HCT116 (cell line): ENCODE measurements around the gene SPATS2L. TPM values are rescaled to one million over a fixed set of nuclear protein-coding genes. Genes with fewer than 3 reads are reported as not detected.

ENCODE experiments used
- ATAC-seq: fragments of 200-7000 bp; cut with Tn5 transposase; 2 replicates; pipeline ENCODE4 v1.9.1; 2020; ENCODE audit warnings: mild to moderate bottlenecking, moderate library complexity
- BruUV-seq: library from RNA; stranded (reverse); fragments of 400-500 nt; replicated peaks from 2 replicates; lab custom pipeline; 2021; lab: Mats Ljungman, UMichigan
- CTCF ChIA-PET: fragments of 300-600 bp; sonication (Branson Sonifier 250); formaldehyde crosslinking; loops from one replicate; lab custom pipeline; 2021; ENCODE audit warnings: antibody characterized with exemption; lab: Charles Lee
- POLR2A ChIA-PET: fragments of 300-600, 350-600 bp; sonication (Branson Sonifier 250); formaldehyde crosslinking; loops from one replicate; lab custom pipeline; 2021; ENCODE audit warnings: antibody characterized with exemption; lab: Charles Lee
- RAD21 ChIA-PET, 2 experiments: fragments of 300-600 bp; sonication (Branson Sonifier 250); formaldehyde crosslinking; loops; one replicate each; lab custom pipeline; 2023; ENCODE audit warnings: low total read pairs in 2 of 2; ENCODE audit not compliant: uncharacterized antibody in 2 of 2, unreplicated experiment in 2 of 2, low non-redundant PET in 1 of 2; lab: Charles Lee
- DNase-seq: peaks from one replicate; pipeline ENCODE4 v3.0.0-alpha.2; 2010; ENCODE audit warnings: low read depth, low spot score
- H2AFZ ChIP-seq: fragments of 200-600 bp; shearing (Covaris generic), sonication (generic); 2 replicates; pipeline ENCODE4 v1.6.1; 2017; ENCODE audit warnings: low read depth, mixed run types, mixed read lengths, antibody characterized with exemption, low read length; ENCODE audit not compliant: poor library complexity, severe bottlenecking
- H3K27ac ChIP-seq: 2 replicates; pipeline ENCODE4 v1.5.1; 2012; ENCODE audit warnings: low read depth, low read length
- H3K27me3 ChIP-seq: fragments of 200-600 bp; sonication (generic); 2 replicates; pipeline ENCODE4 v1.6.1; 2016; ENCODE audit warnings: mixed run types, low read length, mixed read lengths; ENCODE audit not compliant: insufficient read depth
- H3K36me3 ChIP-seq, 2 experiments: fragments of 200-500 bp in 1 of 2; fragments of 200-600 bp in 1 of 2; sonication (Bioruptor generic) in 1 of 2; sonication (generic) in 1 of 2; 2 replicates each; pipeline versions ENCODE4 v1.5.1 to v1.6.1; 2014 to 2016; ENCODE audit warnings: low read length in 2 of 2, inconsistent platforms in 1 of 2, mixed read lengths in 1 of 2, mixed run types in 1 of 2; ENCODE audit not compliant: insufficient read depth in 2 of 2, control insufficient read depth in 1 of 2
- H3K4me1 ChIP-seq, 2 experiments: fragments of 200-600 bp in 1 of 2; sonication (generic) in 1 of 2; 2 replicates each; pipeline versions ENCODE4 v1.5.1 to v1.6.1; 2012 to 2017; ENCODE audit warnings: low read length in 2 of 2, inconsistent platforms in 1 of 2, mild to moderate bottlenecking in 1 of 2, mixed read lengths in 1 of 2, mixed run types in 1 of 2, moderate library complexity in 1 of 2; ENCODE audit not compliant: insufficient read depth in 2 of 2, control insufficient read depth in 1 of 2
- H3K4me2 ChIP-seq: fragments of 200-600 bp; sonication (generic); 2 replicates; pipeline ENCODE4 v1.6.1; 2017; ENCODE audit warnings: mixed run types, low read length, mixed read lengths
- H3K4me3 ChIP-seq, 2 experiments: fragments of 200-600 bp in 1 of 2; sonication (generic) in 1 of 2; replicated peaks in 1 of 2; 2 replicates each; pipeline ENCODE4 v1.5.1; 2011 to 2016; ENCODE audit warnings: low read length in 2 of 2, control low read depth in 1 of 2, low read depth in 1 of 2, mild to moderate bottlenecking in 1 of 2, mixed read lengths in 1 of 2, mixed run types in 1 of 2
- H3K79me2 ChIP-seq: fragments of 200-600 bp; sonication (generic); 2 replicates; pipeline ENCODE4 v1.6.1; 2017; ENCODE audit warnings: mild to moderate bottlenecking, mixed run types, low read length, moderate library complexity, mixed read lengths; ENCODE audit not compliant: insufficient read depth
- H3K9ac ChIP-seq: fragments of 200-600 bp; sonication (generic); 2 replicates; pipeline ENCODE4 v1.6.1; 2016; ENCODE audit warnings: low read length, mixed read lengths
- H3K9me2 ChIP-seq: fragments of 200-600 bp; sonication (generic), shearing (Covaris generic); 2 replicates; pipeline ENCODE4 v1.6.1; 2017; ENCODE audit warnings: mixed run types, mild to moderate bottlenecking, moderate library complexity; ENCODE audit not compliant: insufficient read depth
- H3K9me3 ChIP-seq, 2 experiments: fragments of 200-500 bp in 1 of 2; fragments of 200-600 bp in 1 of 2; sonication (Bioruptor generic) in 1 of 2; sonication (generic) in 1 of 2; 2 replicates each; pipeline ENCODE4 v1.6.1; 2014 to 2017; ENCODE audit warnings: low read length in 2 of 2, mixed read lengths in 2 of 2, inconsistent platforms in 1 of 2, low read depth in 1 of 2, mild to moderate bottlenecking in 1 of 2, mixed run types in 1 of 2, moderate library complexity in 1 of 2; ENCODE audit not compliant: control insufficient read depth in 1 of 2, insufficient read depth in 1 of 2
- H4K20me1 ChIP-seq: fragments of 200-600 bp; sonication (generic), shearing (Covaris generic); 2 replicates; pipeline ENCODE4 v1.6.1; 2017; ENCODE audit warnings: mixed run types, mild to moderate bottlenecking, moderate library complexity; ENCODE audit not compliant: insufficient read depth
- CEBPB ChIP-seq: IDR thresholded peaks from 2 replicates; pipeline ENCODE4 v1.6.1; 2012; ENCODE audit warnings: low read depth
- CTCF ChIP-seq, 3 experiments: fragments of 200-600 bp in 1 of 3; sonication (generic) in 1 of 3; IDR thresholded peaks in 2 of 3; conservative IDR thresholded peaks in 1 of 3; 2 replicates each; pipeline ENCODE4 v1.5.1; 2012 to 2017; ENCODE audit warnings: low read depth in 2 of 3, low read length in 2 of 3, antibody characterized with exemption in 1 of 3, borderline replicate concordance in 1 of 3, control low read depth in 1 of 3, mild to moderate bottlenecking in 1 of 3, mixed read lengths in 1 of 3, mixed run types in 1 of 3, moderate library complexity in 1 of 3; ENCODE audit not compliant: insufficient read depth in 1 of 3
- EGR1 ChIP-seq: IDR thresholded peaks from 2 replicates; pipeline ENCODE4 v1.6.1; 2012; ENCODE audit warnings: low read depth
- ELF1 ChIP-seq: IDR thresholded peaks from 2 replicates; pipeline ENCODE4 v1.6.1; 2012; ENCODE audit warnings: low read depth, borderline replicate concordance
- EZH2phosphoT487 ChIP-seq: fragments of 200-600 bp; IDR thresholded peaks from 2 replicates; pipeline ENCODE4 v1.6.1; 2018; ENCODE audit warnings: antibody characterized with exemption, borderline replicate concordance
- REST ChIP-seq: IDR thresholded peaks from 2 replicates; pipeline ENCODE4 v1.6.1; 2012; ENCODE audit warnings: low read depth
- SIN3A ChIP-seq: IDR thresholded peaks from 2 replicates; pipeline ENCODE4 v1.6.1; 2012; ENCODE audit warnings: low read depth
- SP1 ChIP-seq: IDR thresholded peaks from 2 replicates; pipeline ENCODE4 v1.6.1; 2012; ENCODE audit warnings: low read depth
- YY1 ChIP-seq: IDR thresholded peaks from 2 replicates; pipeline ENCODE4 v1.6.1; 2011; ENCODE audit warnings: low read length, low read depth, moderate library complexity, mild to moderate bottlenecking; ENCODE audit not compliant: insufficient replicate concordance; ENCODE audit errors: extremely low read depth
- ZBTB33 ChIP-seq: IDR thresholded peaks from 2 replicates; pipeline ENCODE4 v1.6.1; 2011; ENCODE audit warnings: mild to moderate bottlenecking, low read length, moderate library complexity; ENCODE audit not compliant: insufficient replicate concordance; ENCODE audit errors: extremely low read depth
- ZFX ChIP-seq: fragments of 450-650 bp; IDR thresholded peaks from 2 replicates; pipeline ENCODE4 v1.6.1; 2017
- ZNF274 ChIP-seq: fragments of 200-500 bp; sonication (Bioruptor generic); IDR thresholded peaks from 2 replicates; pipeline ENCODE4 v1.6.1; 2014; ENCODE audit warnings: mild to moderate bottlenecking, low read depth, low read length, inconsistent platforms
- intact Hi-C: fragments of 100-400 bp; cut with micrococcal nuclease; formaldehyde crosslinking; loops from 2 replicates; pipeline ENCODE4 v1.10.0; 2022
- total RNA-seq: library from RNA; stranded (reverse); gene quantifications from one replicate; pipeline ENCODE4 v1.2.1, GENCODE V29; 2021; ENCODE audit not compliant: unreplicated experiment

Gene SPATS2L
- total RNA-seq, 1 experiment from 2014 or later: 87.1 TPM

- H3K9me2 ChIP-seq: no peaks in the 10 kb centered on the region
- ChIA-PET POLR2A (interaction anchor here (0.7 kb wide), 1 partner anchor 148 kb away, joined by 4 read pairs; the partner anchor contains the start of gene SGO2), RAD21 (interaction anchor here in 1 of 2 experiments (0.7 kb wide), 1 partner anchor 286 kb away, joined by 9 read pairs; no protein-coding TSS in a partner anchor), CTCF (no interaction called here)
- H3K4me3 ChIP-seq: no peak overlapping the region
- peaks cover 53% of the 10 kb centered on the region for H3K79me2 ChIP-seq
- peak overlapping the region; percentile 14 for H3K9ac ChIP-seq
- H4K20me1 ChIP-seq: no peaks in the 10 kb centered on the region
- no TSS peak for BruUV-seq
- peak overlapping the region; percentile 48 for H3K4me2 ChIP-seq
- no peak overlapping the region for H2AFZ ChIP-seq
- intact Hi-C loops: no loop called here
- no peak overlapping the region for H3K27ac ChIP-seq
- H3K9me3 ChIP-seq: no peaks in the 10 kb centered on the region
- ATAC-seq (no peak), DNase-seq (no peak)
- H3K4me1 ChIP-seq: peaks cover 52 to 81% of the 10 kb centered on the region in 2 experiments
- no peaks in the 10 kb centered on the region for H3K36me3 ChIP-seq
- TF ChIP-seq ELF1 (no peak), SIN3A (no peak), CEBPB (no peak), CTCF (IDR thresholded peaks at IDR 0.05 in 2 of 3, conservative IDR thresholded peaks at IDR 0.05 in 1 of 3; ENCODE audit: borderline replicate concordance in 1 of 3, insufficient read depth in 1 of 3, low read depth in 2 of 3, low read length in 2 of 3) (no peak), REST (no peak), ZBTB33 (no peak), EZH2phosphoT487 (no peak), EGR1 (no peak), SP1 (no peak), YY1 (no peak), ZFX (no peak), ZNF274 (no peak)
- TF ChIP-seq, all 23 proteins: peak for 0
- no peaks in the 10 kb centered on the region for H3K27me3 ChIP-seq
Observed at GRCh38 chr2:200378652-200379290, 72.3 kb downstream of the SPATS2L start.
